Activated CD8-positive, alpha-beta memory T cell treated with anti-CD3 and anti-CD28 coated beads, Interleukin-2, amount 50 U/mL, for 24 hours (primary cell): Measurements from ENCODE around the gene OSBPL10.

ENCODE experiments used
- DNase-seq: peaks from one replicate; pipeline ENCODE4 v3.0.0-alpha.2; 2020; ENCODE audit errors: extremely low read depth

OSBPL10 gene

DNA sequence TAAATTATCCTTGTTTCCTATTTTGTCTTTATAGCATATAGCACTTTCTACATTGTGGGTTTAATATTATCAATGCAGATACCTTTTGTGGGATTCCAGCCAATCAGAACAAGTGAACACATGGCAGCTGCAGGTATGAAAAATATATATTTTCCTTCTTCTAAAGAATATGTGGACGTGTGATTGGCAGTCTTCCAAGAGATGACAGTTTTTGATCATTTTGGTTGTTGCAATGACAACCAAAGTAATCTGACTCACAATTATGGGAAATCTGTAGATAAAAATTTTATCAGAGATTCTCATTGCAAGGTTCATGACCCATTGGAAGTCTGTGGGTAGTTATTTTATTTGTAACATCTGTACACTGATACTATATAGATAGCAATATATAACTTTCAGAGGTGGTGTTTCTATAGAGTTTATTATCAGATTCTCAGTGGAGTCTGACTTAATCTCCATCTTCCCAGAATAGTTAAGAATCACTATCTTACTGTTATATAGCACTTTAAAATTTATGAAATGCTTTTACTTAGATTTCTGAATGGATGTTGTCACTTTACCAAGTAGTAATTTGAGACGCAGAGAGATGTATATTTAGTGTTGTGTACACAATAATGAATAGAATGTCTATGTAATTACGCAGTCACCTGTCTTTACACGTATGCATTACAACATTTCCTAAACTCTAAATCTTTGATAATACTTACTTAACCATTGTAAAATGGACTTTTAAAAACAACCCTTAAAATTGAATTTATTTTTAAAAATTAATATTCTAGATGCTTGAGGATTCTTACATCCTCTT lies 365.8 kb downstream of the OSBPL10 start:
- no peak for DNase-seq

GRCh38 chr3:31614162-31614921 lies 366.7 kb downstream of the OSBPL10 start:
- no peak for DNase-seq

- DNase-seq = no peak
Observed at GRCh38 chr3:31613654-31614053, 367.4 kb downstream of the OSBPL10 start.

- no peak for DNase-seq
Observed at GRCh38 chr3:31613177-31613576, 367.9 kb downstream of the OSBPL10 start.
